Mucosa of descending colon (tissue), 3 donors: ENCODE results near the gene TREH. TPM values are rescaled to one million over a fixed set of nuclear protein-coding genes. Genes with fewer than 3 reads are reported as not detected.

Experiments
- ATAC-seq: fragments of 200-7000 bp; cut with Tn5 transposase; one replicate; pipeline ENCODE4 v1.9.1; 2020; ENCODE audit warnings: mild to moderate bottlenecking, moderate library complexity
- DNase-seq, 3 donors: peaks; one replicate each; pipeline ENCODE4 v3.0.0-alpha.2; 2020
- H3K36me3 ChIP-seq: fragments of 200-600 bp; one replicate; pipeline ENCODE4 v1.8.0; 2021; ENCODE audit warnings: low read depth, mild to moderate bottlenecking
- H3K4me1 ChIP-seq: fragments of 200-600 bp; one replicate; pipeline ENCODE4 v1.8.0; 2021; ENCODE audit warnings: low read depth, mild to moderate bottlenecking
- H3K4me3 ChIP-seq: fragments of 200-600 bp; one replicate; pipeline ENCODE4 v1.8.0; 2021; ENCODE audit warnings: mild to moderate bottlenecking
- H3K9me3 ChIP-seq: fragments of 200-600 bp; one replicate; pipeline ENCODE4 v1.8.0; 2021; ENCODE audit warnings: mild to moderate bottlenecking
- intact Hi-C, 2 donors: fragments of 100-400 bp; cut with DNase I in 1 of 2; cut with micrococcal nuclease in 1 of 2; formaldehyde crosslinking; loops; one replicate each; pipeline versions ENCODE4 v1.11.0 to v1.11.1; 2022; cut with DNase I, micrococcal nuclease
- total RNA-seq, 3 donors: library from RNA; stranded (reverse); fragmentation: NEBNext Ultra II Directional in 2 of 3; extraction: Animal tissue kit (Norgen Biotek cat#: 25700) in 2 of 3; gene quantifications; one replicate each; pipeline versions ENCODE4 v1.2.1 to v1.2.4, GENCODE V29; 2021 to 2023
- TF ChIP-seq, protein P1 (sequence below): fragments of 200-600 bp; IDR thresholded peaks from one replicate; pipeline ENCODE4 v1.8.0; 2022; ENCODE audit warnings: antibody characterized with exemption, mild to moderate bottlenecking
- donor health status: DM: no; HTN: no; CAD: no; lungs with moderate emphysema.
- donor health status: DM: no; HTN: no; CAD: no.
- donor health status: DM: no; HTN: yes; CAD: no.

Gene TREH
- total RNA-seq, 3 donors from 2014 or later = 1.1 to 3.9 (median 2.2) TPM

DNA sequence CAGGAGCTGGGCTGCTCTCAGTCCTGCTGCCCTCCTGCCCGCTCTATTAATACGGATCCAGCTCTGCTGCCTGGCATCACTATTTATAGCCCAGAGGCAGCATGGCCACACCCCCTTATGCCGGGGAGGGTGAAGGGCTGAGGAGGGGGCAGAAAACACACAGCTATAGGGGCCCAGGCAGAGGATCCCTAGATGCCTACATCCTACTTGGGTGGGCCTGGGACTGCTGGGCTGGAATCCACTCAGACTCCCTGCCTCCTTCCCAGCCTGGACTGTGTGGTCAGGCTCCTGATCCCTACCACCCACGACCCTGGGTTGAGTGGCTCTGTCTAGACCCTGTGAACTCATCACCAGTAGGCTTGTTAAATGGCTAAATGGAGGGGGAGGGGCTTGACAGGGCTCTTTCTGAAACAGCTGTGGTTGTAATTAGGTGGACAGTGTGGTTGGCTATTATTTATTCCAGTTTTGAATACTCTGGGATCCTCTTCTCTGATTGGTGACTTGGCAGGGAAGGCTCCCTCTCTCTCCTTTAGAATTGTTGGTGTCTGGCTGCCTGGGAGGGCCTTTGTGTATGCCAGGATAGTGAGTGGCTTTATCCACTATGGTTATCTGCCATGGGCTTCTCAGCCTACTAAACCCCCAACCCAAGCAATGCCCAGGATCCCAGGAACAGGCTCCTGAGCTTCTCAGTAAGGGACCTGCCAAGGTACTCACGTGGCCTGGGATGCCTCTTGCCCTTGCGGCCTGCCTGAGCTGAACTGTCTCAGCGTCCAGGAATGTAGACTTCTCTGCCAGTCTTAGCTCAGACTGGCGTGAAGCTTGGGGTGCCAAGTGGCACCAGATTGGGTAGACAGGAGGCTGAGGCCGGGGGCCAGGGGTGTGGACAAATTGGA, 56.8 kb downstream of the TREH start:
- intact Hi-C loops = no loop called here
- no peaks in the 10 kb centered on the region for H3K9me3 ChIP-seq
- H3K36me3 ChIP-seq = no peaks in the 10 kb centered on the region
- H3K4me1 ChIP-seq = peaks cover 13% of the 10 kb centered on the region
- TF ChIP-seq, protein P1, sequence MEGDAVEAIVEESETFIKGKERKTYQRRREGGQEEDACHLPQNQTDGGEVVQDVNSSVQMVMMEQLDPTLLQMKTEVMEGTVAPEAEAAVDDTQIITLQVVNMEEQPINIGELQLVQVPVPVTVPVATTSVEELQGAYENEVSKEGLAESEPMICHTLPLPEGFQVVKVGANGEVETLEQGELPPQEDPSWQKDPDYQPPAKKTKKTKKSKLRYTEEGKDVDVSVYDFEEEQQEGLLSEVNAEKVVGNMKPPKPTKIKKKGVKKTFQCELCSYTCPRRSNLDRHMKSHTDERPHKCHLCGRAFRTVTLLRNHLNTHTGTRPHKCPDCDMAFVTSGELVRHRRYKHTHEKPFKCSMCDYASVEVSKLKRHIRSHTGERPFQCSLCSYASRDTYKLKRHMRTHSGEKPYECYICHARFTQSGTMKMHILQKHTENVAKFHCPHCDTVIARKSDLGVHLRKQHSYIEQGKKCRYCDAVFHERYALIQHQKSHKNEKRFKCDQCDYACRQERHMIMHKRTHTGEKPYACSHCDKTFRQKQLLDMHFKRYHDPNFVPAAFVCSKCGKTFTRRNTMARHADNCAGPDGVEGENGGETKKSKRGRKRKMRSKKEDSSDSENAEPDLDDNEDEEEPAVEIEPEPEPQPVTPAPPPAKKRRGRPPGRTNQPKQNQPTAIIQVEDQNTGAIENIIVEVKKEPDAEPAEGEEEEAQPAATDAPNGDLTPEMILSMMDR = no peak
- ATAC-seq = no peak
- peak in 1 of 3 donors; percentile 34 for DNase-seq
- no peak overlapping the region for H3K4me3 ChIP-seq

DNA sequence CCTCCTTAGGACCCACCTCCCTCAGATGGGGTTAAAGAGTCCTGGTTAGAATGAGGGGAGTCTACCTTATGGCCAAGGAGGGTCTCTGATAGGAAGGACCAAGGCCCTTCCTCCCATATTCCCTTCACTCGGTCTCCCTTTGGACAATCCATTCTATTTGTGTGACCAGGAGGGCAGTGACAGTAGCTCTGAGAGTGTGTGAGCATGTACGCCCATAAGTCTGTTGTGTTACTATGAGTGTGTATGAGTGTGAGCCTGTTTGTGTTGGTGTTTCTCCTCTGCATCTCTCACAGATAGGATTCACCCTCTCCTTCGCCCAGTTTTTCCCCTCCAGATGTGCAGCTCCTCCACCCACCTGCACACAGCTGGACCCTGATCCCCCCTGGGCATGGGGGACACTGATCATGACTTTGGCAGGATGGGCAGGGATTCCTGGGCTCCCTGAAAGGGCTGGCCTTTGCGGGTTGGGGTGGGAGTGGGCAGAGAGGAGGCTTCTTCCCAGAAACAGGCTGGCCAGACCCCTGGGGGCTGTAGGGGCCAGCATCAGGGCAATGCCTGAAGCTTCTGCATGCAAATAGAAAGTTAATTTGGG, 57.6 kb downstream of the TREH start:
- Histone ChIP-seq H3K36me3 (no peaks in the 10 kb centered on the region), H3K4me3 (no peak overlapping the region), H3K4me1 (peaks cover 16% of the 10 kb centered on the region), H3K9me3 (no peaks in the 10 kb centered on the region)
- peak in 2 of 3 donors; percentile 28 to 39 for DNase-seq
- ATAC-seq = no peak
- TF ChIP-seq, protein P1 = no peak
- intact Hi-C loops = no loop called here

DNA sequence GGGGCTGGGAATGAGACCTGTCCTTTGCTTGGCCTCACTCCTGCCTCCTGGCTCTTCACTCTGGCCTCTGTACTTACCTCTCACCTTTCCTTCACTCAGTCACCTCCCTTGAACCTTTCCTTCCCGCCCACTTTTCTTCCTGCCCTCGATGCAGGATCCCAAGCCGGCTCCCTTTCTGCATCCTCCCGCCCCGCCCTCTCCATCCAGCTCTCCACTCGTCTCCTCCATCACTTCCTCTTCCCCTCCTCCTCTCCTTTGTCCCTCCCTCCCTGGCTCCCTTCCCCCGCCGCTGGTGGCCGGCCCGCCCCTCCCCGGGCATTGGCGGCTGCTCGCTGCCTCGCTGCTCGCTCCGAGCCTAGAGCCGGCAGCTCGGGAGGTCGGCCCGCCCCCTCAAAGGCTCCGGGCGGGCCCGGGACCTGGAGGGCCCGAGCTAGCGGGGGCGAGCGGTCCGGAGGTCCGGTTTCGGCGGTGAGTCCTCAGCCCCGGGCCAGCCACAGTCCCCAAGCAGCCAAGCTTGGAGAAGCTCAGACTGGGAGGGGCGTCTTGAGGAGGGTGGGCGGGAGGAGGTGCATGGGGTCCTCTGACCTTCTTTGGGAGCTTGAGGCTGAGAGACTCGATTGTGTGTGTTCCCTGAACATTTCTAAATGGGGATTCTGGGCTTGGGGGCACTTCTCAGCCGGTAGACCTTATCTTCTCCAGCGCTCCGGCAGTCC, 58.2 kb downstream of the TREH start:
- TF ChIP-seq, protein P1 = no peak
- H3K36me3 ChIP-seq = no peaks in the 10 kb centered on the region
- DNase-seq (peak; percentile 82 to 91 (median 86)), ATAC-seq (peak; percentile 86)
- intact Hi-C loops = no loop called here
- H3K4me1 ChIP-seq = peaks cover 16% of the 10 kb centered on the region
- H3K4me3 ChIP-seq = no peak overlapping the region
- no peaks in the 10 kb centered on the region for H3K9me3 ChIP-seq

- intact Hi-C loops = no loop called here
- Histone ChIP-seq H3K36me3 (no peaks in the 10 kb centered on the region), H3K4me1 (peaks cover 16% of the 10 kb centered on the region), H3K4me3 (no peak overlapping the region), H3K9me3 (no peaks in the 10 kb centered on the region)
- DNase-seq = peak in 1 of 3 donors; percentile 43
- TF ChIP-seq, protein P1 = no peak
- peak; percentile 14 for ATAC-seq
Measured at GRCh38 chr11:118620529-118621070, 58.9 kb downstream of the TREH start.

GRCh38 chr11:118619444-118620197, 59.8 kb downstream of the TREH start:
- H3K4me3 ChIP-seq = no peak overlapping the region
- H3K36me3 ChIP-seq = no peaks in the 10 kb centered on the region
- peak in 1 of 3 donors; percentile 22 for DNase-seq
- TF ChIP-seq, protein P1 = no peak
- intact Hi-C loops = no loop called here
- H3K4me1 ChIP-seq = peaks cover 13% of the 10 kb centered on the region
- no peaks in the 10 kb centered on the region for H3K9me3 ChIP-seq
- ATAC-seq = peak; percentile 4
